ENCODE data around the gene GSG1L.
"Not testable (repeated sequence)": the region's sequence is repeated elsewhere in the genome, so short reads cannot be mapped to it uniquely, and the experiment has no call there.

Gene GSG1L

DNA sequence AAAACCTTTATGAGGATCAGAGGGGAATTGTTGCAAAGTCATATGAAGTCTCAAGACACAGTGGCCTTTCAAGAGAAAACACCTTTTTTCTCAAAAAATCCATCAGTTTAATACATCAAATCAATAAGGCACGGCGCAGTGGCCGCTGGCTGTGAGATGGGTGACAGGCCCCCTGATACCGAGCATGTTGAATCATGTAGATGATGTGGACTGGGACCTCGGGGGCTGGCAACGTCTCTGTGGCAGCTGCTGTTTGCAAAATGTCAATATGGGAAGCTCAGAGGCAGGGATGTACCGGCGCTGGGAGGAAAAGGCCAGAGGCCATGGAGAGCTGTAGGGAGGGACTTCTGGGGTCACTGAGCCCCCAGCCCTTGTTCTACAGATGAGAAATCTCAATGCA lies 169.1 kb downstream of the GSG1L start:
- DNase-seq: no peak

DNA sequence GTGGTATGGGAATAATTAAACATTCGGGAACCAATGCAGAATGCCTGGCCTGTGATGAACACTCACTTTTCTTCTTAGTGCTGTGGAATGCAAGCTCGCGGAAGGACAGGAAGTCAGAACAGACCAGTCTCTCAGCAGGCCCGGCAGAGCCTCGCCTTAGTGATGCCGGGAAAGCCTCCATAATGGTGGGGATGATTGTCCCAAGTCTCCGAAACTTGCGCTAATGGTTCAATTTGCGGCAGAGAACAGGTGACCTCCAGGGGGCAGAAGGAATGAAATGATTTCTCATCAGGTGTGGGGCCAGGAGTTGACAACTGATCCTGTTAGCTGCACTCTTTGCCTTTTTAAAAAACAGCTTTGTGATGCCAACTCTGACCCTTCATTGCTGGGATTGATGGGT lies 170.6 kb downstream of the GSG1L start:
- DNase-seq: no peak

DNA sequence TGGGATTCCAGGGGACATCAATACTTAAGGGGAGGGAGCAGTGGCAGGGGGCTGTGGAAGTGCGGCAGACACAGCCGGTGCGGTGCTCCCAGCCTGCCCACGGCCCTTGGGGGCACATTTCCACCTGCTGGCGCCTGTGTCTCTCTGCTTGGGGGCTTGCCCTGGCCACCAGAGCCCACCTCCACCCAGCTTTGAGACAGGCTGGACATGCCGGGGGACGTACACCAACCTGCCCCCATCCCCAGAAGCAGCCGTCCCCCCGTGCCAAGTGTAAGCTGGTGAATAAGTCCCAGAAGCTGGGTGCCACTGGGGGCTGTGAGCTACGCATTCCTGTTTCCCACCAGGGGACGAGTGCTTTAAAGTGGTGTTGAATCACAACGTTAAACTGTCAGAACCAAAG lies 172.6 kb downstream of the GSG1L start:
- no peak for DNase-seq

DNA sequence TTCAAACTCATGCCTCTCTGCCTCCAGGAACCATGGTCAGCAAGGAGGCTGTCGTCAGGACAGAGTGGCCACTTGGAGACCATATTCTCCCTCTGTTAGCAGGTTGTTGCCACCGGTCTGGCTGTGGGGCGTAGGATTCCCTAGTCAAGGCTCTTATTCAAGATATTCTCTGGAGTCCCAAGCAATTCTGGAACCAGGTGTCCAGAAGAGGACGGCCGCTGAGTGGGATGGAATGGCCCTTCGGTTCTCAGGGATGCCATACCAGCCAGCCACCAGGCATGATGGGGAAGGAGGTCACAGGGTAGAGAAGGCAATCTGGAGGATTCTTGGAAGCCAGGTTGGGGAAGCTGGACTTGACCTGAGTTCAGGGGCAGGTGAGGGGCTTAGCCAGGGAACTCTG lies 173.5 kb downstream of the GSG1L start:
- DNase-seq: no peak

DNA sequence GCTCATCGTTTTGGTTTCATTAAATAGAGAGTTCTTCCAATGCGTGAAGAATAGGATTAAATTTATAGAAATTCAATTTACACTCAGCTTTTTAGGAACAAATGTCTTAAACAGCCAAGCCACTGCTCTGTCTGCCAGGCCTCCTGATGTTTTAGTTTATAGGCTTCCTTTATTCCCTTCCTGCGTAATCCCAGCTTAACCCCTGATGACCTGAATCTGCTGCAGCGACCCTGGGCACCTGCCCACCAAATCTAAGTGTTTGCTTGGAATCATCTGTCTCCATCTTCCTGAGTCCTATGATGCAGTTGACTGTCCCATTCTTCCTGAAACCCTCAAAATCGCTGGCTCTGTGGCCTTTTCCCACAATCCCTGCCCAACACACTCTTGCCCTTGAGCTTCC lies 179.9 kb downstream of the GSG1L start:
- no peak for DNase-seq

DNA sequence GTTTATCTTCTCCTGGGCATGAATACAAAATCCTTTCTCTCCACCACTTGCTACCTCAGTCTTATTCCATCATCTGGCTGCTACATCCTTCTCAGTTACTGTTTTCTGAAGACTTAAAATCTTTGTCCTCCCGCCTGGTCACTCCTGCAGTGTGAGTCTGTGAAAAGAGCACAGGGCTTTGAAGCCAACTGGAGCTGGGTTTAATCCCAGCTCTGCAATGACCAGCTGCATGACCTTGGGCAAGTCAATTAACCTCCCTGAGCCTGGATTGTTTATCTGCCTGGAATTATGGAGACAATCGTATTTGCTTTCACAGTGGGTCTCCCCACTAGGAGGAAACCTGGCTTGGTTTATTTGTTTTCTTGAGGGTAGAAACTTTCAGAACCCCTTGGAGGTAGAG lies 183.2 kb downstream of the GSG1L start:
- DNase-seq: no peak

DNA sequence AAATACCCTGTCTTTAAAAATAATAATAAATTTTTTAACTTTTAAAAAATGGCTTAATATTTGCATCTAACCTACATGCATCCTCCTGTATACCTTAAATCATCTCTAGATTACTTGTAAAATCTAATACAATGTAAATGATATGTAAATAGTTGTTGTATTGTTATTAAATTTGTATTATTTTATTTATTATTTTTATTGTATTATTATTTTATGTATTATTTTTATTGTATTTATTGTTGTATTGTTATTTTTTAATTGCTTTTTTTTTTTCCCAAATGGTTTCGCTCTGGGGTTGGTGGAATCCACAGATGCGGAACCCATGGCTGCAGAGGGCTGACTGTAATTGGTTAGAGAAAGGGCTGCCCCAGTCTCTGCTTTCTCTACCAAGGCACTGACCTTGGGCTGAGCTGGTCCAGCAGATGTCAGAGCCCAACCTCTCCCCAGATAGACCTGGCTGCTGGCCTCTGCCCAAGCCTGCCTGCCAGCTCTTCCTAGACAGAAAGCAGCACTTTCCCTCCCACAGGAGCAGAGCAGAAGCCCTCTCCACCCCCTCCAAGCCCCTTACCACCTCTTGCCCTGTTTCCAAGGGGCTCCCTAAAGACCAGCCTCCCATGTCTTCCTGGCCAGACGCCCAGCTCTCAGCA lies 183.8 kb downstream of the GSG1L start:
- no peak for DNase-seq

DNA sequence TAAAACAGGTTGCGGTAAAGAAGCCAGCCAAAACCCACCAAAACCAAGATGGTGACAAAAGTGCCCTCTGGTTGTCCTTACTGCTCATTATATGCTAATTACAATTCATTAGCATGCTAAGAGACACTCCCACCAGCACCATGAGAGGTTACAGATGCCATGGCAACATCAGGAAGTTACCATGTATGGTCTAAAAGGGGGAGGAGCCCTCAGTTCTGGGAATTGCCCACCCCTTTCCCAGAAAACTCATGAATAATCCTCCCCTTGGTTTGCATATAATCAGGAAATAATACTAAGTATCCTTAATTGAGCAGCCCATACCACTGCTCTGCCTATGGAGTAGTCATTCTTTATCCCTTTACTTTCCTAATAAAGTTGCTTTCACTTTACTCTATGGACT lies 190.9 kb downstream of the GSG1L start:
- DNase-seq: not testable (repeated sequence)

DNA sequence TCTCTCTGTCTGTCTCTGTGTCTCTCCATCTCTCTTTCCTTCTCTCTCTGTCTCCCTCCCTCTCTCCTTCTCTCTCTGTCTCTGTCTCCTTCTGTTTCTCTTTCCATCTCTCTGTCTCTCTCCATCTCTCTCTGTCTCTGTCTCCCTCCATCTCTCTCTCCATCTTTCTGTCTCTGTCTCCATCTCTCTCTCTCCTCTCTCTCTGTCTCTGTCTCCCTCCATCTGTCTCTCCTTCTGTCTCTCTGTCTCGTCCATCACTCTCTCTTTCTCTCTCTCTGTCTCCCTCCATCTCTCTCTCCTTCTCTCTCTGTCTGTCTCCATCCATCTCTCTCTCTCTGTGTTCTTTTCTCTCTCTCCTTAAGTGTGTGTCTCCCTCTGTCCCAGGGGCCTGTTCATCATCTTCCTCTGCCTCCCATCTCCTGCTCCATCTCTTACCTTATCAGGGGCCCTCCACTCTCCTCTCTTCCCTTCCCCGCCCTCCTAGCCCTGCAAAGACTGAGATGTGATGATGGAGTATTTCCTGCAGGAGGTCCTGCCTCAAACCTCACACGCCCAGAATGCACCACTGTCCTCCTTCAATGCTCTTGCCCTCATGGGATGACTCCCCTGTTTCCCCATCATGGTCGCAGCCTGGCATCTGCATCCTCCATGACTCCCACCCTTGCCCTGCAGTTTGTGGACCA lies 193.3 kb downstream of the GSG1L start:
- DNase-seq: no peak

DNA sequence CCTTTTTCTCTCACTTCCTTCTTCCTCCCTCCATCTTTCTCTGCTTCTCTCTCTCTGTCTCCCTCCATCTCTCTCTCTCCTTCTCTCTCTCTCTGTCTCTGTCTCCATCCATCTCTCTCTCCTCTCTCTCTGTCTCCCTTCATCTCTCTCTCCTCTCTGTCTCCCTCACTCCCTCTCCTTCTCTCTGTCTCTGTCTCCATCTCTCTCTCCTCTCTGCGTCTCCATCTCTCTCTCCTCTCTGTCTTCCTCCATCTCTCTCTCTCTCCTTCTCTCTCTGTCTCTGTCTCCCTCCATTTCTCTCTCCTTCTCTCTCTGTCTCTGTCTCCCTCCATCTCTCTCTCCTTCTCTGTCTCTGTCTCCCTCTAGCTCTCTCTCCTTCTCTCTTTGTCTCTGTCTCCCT lies 194.1 kb downstream of the GSG1L start:
- DNase-seq: no peak

DNA sequence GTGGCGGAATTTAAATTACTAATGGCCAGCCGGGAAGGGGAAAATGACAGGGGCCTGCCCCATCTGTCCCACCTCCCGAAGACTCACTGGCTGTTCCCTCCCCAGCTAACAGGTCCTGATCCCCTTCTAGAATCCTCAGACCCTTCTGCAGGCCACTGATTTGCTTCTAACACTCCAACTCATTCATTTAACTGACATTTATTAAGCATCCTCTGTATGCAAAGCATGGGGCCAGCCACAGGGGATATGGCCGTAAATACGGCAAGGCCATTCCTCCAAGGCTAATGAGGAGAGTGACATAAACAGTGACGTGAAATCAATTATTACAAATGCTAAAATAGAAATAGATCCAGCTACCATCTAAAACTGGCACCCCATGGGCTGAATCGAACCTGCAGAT lies 195.3 kb downstream of the GSG1L start:
- DNase-seq: no peak

DNA sequence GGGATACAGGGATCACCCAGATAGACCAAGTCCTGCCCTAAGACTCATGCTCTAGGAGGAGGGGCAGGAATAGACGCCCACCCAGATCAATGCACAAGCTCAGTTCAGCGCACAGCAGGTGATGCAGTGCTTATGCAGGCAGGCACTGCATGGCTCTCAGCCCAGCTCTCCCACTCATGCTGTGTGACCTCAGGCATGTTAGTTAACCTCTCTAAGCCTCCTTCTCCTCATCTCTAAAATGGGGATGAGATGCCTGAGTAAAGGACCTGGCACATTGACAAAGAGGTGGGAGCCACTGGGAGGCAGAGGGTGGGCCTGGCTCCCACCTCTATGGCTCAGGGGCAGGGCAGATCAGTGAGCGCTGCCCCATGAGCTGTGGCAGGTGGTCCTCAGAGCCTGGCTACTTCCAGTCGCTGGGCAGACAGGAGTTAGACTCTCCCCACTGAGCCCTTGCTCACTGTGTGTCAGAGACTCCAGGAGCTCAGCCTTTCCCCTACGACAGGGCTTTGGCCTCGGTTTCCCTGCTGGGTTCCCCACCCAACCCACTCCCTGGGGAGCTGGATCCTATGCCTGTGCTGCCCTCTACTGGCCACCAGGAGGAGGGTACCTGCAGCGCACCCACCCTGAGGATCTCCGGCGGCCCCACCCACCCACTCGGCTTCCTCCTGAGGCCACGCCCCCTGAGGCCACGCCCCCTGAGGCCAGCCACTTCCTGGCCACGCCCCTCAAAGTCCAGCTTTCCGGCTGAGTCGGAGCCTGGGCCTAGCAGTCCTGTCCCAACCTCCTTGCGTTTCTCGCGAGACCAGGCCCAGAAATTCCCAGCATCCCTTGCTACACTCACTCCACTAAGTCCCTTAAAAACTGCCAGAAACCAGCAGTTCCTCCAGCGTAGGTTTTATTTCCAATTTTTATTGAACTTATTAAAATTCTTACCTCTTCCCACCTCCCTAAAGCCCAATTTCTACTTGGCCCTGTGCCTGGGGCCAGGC lies 196.1 kb downstream of the GSG1L start:
- peak; percentile 16 to 72 (median 28) for DNase-seq

DNA sequence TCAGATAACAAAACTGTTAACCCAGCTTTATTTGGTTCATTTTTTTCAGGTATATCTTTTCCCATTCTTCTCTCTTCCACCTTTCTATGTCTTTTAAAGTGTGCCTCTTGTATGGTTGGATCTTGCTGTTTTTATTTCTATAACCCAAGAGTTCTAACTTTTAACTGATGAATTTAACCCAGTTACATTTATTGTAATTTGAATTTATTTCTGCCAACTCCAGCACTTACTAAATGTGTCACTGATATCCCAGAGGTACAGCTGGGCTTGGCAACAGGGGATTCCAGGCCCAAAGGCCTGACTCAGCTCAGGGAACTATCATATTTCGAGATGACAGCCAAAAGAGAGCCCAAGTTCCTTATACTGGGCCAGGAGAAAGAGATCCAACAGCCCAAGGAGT lies 200.1 kb downstream of the GSG1L start:
- DNase-seq: no peak

DNA sequence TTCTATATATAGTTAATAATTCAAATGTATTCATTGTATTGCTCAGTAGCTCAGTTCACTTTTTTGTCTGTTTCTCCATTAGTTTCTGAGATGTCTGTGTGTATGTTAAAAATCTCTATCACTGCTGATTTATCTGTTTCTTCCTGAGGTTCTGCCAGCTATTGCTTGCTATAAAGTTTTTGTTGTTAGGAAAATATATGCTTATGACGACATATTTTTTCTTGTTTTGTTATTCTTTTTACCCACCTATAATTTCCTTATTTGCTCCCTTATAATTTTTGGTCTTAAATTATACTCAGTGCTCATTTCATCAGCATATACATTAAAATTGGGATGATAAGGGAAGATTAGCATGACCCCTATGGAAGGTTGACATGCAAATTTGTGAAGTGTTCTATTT lies 200.6 kb downstream of the GSG1L start:
- no peak for DNase-seq

DNA sequence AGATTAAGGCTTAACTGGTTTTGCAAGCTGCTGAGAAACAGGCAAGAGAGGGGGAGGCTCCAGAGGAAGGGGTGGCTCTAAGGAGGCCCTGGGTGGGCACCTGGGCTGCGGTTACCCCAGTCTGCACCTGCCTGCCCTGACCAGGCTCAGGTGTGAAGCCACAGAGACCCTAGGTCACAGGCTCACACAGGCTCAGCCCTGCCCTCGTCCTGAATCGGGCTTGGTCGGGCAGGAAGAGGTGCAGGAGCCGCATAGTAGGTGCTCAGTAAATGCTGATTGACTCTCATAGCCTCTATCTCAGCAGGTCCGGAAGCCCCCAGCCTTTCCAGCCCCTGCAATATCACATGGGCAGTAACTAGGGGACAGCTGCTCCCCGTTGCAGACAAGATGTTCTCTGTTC lies 203.4 kb downstream of the GSG1L start:
- DNase-seq: no peak

DNA sequence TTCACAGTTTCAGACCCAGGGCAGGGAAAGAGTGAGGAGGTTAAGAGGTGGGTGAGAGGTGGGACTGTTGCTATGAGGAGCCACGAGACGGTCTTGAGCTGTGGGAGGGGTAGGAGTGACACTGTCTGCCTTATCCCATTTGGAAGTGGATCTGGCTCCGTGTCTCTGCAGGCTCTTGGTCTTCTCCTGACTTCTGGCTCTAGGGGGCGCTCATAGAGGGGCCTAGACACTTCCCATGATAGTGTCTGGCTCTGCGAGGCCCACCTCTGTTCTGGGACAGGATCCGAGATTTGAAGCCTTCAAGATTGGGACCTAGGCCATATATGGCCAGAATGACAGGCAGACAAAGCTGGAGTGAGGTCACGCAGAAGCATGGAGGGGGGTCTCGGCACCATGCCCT lies 204.5 kb downstream of the GSG1L start:
- no peak for DNase-seq

DNA sequence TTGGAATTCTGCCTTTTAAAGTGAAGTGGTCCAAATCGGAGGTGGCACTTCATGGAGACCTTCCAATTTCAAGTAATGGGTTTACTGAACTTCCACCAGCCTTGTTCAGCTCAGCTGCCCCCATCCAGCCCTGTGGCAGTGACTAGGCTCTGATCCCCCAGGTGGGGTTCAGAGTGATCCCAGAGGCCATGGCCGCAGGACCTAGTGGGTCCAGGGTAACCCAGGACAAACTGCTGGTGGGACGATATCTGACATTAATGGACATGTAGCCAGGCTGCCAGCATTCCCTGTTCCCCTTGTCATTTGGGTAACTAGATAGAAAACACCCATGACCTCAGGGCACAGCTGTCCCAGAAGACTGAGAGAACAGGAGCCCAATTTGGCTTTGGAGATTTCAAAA lies 209.9 kb downstream of the GSG1L start:
- DNase-seq: no peak

DNA sequence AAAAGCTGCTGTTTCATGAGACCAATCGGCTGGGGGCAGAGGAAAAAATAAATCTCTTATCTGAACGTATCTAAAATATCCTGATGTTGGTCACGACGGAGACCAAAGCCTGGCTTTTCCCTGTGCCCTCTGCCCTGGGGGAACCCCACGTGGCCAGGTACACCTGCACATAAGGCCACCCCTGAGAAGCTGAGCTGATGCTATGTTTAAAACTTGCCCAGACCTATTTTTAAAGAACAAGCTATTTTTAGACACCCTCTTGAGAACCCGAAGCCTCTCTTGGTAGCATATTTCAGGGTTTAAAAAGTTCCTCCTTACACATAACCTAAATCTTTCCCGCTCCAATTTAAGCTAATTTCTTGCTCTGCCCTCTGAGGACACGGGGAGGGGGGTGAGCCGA lies 210.4 kb downstream of the GSG1L start:
- no peak for DNase-seq

DNA sequence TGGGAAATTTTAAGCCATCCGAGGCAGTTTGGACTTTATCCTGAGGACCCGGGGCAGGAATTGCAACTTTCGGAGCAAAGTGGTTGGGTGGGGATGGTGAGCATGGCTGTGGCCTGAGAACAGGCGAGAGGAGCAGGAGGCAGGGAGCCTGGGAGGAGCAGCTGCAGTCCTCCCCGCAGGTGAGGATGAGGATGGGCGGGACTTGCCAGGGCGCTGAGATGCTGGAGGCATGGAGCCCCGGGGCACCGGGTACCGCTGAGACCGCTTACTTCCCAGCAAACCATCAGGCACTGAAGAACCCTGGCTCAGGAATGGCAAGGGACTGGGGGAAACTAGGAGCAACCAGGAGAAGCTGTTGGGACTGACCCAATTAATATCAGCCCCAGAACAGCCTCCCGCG lies 210.8 kb downstream of the GSG1L start:
- DNase-seq: no peak

DNA sequence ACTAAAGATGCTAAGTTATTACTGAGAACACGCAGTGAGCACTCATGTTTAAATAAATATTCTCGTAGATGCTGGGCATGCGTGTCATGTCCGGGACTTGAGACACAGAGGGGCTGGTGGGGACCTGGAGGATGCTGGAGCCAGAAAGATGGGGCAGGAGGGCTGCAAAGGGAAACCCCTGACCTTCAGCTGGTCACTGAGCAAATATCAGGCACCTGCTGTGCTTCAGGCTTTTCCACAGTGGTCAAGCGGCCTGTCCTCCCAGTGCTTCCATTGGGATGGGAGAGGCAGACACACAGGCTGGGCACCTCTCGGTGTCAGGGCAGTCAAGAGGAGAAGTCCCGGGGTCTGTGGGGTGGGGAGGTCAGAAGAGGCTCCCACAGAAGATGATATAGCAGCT lies 211.4 kb downstream of the GSG1L start:
- no peak for DNase-seq

DNA sequence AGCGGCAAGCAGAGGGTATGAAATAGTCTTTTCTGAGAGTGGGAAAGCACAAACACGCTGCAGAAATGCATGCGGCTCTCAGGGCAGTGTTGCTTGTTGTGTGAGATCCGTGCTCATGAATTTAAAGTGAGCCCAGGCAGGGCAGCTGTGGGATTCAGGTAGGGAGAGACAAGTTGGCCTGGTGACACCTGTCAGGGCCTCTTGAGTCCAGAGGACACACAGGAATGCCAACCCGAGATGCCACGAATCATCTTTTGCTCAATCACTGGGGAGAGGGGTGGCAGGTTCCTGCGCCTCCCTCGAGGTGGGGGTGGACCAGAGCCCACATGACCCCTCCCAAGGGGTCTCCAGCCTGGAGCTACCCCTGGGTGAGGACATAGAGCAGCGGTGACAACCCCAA lies 211.9 kb downstream of the GSG1L start:
- DNase-seq: no peak

DNA sequence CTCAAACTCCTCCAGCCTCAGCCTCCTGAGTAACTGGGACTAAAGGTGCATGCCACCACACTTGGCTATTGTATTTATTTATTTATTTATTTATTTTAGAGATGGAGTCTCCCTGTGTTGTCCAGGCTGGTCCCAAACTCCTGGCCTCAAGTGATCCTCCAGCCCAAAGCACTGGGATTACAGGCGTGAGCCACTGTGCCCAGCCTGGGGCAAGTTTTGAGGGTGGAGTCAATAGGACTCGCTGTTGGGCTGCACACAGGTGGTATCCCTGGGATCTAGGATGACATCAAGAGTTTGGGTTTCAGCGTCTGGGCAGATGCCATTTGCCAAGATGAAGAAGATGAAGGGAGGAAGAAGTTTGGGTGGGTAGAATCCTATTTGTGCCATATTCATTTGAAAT lies 213.9 kb downstream of the GSG1L start:
- no peak for DNase-seq

DNA sequence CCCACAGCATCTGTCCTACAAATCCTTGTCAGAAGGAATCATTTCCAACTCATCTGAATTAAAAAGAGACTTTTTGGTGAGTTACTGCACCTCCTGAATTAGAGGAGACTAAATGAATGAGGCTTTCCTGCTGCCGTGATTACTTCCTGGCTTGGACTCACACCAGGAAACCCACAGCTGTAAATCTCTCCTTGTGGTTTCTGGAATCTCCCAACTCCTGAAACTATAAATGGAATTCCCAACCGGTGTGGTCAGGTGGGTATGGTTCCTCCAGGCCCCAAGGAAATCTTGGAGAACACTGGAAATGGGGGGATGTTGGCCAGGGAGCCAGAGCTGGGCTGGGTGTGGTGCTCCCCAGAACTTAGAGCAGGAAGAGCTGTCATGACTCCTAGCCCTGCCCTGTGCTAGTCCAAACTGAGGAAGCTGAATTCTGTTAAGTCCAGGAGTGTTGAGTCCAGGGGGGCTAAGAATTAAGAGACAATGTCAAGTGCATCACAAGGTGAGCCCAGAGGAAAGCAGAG lies 216.4 kb downstream of the GSG1L start:
- DNase-seq: no peak

DNA sequence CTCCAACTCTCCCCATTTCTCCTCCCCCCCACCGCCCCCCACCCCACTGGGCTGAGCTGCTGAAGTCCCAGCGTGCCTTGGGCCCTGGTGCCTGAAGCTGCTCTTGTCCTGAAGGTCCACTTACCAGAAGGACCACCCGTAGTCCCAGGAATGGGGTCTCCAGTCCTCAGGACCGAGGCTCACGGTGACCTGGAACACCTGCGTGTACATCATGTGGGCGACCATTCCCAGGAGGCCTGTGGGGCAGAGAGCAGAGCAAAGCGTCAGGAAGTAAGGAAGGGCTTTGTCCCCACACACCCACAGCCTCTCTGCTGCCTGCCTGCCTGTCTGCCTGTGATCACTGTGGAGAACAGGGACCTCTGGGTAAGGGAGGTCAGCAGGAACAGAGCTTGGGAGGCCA lies 218.7 kb downstream of the GSG1L start:
- DNase-seq: no peak

All from T-helper 2 cell (primary cell).